ENCODE measurements around the gene PCDHGA1. TPM values are rescaled to one million over a fixed set of nuclear protein-coding genes. Genes with fewer than 3 reads are reported as not detected.

Gene PCDHGA1
- total RNA-seq, 1 experiment from 2014 or later: 0.32 TPM

GRCh38 chr5:141397756-141398551 lies 67.6 kb downstream of the PCDHGA1 start, which contains the start of gene PCDHGB5:
Gene PCDHGB5, plus strand, starts transcription at chr5:141397947. Its CDS starts 181 bp downstream, at chr5:141398128.

GRCh38 chr5:141402553-141403243 lies 72.4 kb downstream of the PCDHGA1 start, which contains the start of gene PCDHGA9:
Gene PCDHGA9, plus strand, starts transcription at chr5:141402778. Its CDS starts 175 bp downstream, at chr5:141402953.

DNA sequence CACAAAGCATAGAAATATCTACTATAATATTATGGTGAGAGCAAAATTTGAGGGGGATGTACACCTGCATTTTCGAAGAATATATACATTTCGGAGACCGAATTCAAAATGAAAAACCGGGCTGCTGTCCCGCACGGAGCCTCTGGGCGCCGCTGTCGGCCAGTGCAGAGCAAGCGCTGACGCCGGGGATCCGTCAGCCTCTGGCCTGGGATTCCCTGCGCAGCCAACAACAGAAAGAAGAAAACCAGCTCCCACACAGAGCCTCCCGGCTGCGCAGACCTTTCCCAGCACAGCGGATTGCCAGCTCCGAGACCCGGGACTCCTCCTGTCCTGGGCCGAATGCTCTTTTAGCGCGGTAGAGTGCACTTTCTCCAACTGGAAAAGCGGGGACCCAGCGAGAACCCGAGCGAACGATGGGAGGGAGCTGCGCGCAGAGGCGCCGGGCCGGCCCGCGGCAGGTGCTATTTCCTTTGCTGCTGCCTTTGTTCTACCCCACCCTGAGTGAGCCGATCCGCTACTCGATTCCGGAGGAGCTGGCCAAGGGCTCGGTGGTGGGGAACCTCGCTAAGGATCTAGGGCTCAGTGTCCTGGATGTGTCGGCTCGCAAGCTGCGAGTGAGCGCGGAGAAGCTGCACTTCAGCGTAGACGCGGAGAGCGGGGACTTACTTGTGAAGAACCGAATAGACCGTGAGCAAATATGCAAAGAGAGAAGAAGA lies 77.6 kb downstream of the PCDHGA1 start, which contains the start of gene PCDHGB6:
TSS of gene PCDHGB6 (plus strand) at position 232 of the 716 bp plus-strand sequence. CDS start at position 414, 182 bp downstream.

DNA sequence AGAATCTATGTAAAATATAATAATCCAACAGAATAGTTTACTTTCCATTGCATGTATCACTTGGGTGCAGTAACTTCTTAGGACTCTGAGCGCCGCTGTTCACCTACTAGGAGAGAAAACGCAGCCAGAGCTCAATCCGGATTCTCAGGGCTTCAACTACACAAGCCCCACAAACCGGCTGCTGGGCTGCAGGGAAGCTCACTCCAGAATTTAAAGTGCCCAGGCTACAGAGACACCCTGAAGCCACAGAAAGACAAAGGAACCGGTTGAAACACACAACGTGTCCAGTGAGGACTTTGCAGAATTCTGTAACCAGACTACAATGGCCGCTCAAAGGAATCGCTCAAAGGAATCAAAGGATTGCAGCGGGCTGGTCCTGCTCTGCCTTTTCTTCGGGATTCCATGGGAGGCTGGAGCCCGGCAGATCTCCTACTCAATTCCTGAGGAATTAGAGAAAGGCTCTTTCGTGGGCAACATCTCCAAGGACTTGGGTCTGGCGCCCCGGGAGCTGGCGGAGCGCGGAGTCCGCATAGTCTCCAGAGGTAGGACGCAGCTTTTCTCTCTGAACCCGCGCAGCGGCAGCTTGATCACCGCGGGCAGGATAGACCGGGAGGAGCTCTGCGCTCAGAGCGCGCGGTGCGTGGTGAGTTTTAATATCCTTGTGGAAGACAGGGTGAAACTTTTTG lies 82.7 kb downstream of the PCDHGA1 start, which contains the start of gene PCDHGA10:
TSS of gene PCDHGA10 (plus strand) at position 134 of the 686 bp plus-strand sequence. CDS start at position 323, 189 bp downstream.

GRCh38 chr5:141417494-141418172 lies 87.3 kb downstream of the PCDHGA1 start, which contains the start of gene PCDHGB7:
Gene PCDHGB7, plus strand, starts transcription at chr5:141417677. Its CDS starts 183 bp downstream, at chr5:141417860.

GRCh38 chr5:141420855-141421488 lies 90.7 kb downstream of the PCDHGA1 start, which contains the start of gene PCDHGA11:
Gene PCDHGA11, plus strand, starts transcription at chr5:141421051. Its CDS starts 177 bp downstream, at chr5:141421228.

DNA sequence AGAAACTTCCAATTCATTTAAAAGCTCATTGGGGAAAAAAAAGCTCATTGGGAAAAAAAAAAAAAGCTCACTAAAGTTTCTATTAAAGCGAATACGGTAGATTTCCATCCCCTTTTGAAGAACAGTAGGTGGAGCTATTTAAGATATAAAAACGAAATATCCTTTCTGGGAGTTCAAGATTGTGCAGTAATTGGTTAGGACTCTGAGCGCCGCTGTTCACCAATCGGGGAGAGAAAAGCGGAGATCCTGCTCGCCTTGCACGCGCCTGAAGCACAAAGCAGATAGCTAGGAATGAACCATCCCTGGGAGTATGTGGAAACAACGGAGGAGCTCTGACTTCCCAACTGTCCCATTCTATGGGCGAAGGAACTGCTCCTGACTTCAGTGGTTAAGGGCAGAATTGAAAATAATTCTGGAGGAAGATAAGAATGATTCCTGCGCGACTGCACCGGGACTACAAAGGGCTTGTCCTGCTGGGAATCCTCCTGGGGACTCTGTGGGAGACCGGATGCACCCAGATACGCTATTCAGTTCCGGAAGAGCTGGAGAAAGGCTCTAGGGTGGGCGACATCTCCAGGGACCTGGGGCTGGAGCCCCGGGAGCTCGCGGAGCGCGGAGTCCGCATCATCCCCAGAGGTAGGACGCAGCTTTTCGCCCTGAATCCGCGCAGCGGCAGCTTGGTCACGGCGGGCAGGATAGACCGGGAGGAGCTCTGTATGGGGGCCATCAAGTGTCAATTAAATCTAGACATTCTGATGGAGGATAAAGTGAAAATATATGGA lies 100.2 kb downstream of the PCDHGA1 start, which contains the start of gene PCDHGA12:
TSS of gene PCDHGA12 (plus strand) at position 176 of the 782 bp plus-strand sequence. CDS start at position 429, 253 bp downstream.

DNA sequence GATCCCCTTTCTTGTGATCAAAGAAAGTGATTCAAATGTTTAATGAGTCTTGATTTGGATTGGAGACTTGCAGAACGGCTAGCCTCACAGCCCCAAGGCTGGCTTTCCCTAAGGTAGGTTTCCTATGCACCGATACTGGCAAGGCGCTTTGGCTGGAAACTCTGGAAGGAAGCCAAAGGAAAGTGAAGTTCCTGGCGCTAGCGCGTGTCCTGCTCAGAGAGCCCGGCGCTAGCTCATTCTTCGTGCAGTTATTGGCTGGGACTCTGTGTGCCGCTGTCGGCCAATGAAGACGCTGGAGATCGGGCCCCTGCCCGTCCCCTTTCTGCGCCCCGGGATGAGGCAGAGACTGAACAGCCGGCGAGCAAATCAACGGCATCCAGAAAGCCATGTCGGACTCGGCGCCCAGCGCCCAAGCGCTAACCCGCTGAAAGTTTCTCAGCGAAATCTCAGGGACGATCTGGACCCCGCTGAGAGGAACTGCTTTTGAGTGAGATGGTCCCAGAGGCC lies 145.4 kb downstream of the PCDHGA1 start, which contains the start of gene PCDHGC3:
TSS of gene PCDHGC3 (plus strand) at position 342 of the 507 bp plus-strand sequence. CDS start at position 493, 151 bp downstream.

DNA sequence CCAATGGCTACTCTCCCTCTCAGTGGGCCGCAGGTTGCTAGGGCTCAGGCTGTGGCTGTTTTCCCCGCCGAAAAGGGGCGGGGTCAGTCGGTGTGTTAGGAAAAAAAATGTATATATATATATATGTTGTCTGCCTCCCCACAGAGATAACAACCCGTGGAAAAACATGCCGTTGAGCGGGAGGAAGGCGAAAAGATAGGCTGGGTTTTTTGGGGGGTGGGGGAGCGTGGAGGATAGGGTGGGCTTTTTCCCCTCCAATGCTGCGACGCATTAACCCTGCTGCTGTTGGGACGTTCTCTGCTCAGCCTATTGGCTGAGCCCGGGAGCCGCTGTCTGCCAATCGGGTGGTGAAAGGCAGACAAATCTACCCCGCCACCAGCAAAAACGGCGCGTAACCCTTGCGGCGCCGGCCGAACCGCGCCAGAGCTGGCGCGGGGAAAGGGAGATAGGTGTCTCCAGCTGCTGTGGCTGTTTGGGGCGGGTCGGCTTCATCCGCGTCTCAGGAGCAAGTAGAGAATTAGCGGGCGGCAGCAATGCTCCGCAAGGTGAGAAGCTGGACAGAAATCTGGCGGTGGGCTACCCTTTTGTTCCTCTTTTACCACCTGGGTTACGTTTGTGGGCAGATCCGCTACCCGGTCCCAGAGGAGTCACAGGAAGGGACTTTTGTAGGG lies 154.5 kb downstream of the PCDHGA1 start, which contains the start of gene PCDHGC4:
TSS of gene PCDHGC4 (plus strand) at position 390 of the 671 bp plus-strand sequence. CDS start at position 534, 144 bp downstream.

DNA sequence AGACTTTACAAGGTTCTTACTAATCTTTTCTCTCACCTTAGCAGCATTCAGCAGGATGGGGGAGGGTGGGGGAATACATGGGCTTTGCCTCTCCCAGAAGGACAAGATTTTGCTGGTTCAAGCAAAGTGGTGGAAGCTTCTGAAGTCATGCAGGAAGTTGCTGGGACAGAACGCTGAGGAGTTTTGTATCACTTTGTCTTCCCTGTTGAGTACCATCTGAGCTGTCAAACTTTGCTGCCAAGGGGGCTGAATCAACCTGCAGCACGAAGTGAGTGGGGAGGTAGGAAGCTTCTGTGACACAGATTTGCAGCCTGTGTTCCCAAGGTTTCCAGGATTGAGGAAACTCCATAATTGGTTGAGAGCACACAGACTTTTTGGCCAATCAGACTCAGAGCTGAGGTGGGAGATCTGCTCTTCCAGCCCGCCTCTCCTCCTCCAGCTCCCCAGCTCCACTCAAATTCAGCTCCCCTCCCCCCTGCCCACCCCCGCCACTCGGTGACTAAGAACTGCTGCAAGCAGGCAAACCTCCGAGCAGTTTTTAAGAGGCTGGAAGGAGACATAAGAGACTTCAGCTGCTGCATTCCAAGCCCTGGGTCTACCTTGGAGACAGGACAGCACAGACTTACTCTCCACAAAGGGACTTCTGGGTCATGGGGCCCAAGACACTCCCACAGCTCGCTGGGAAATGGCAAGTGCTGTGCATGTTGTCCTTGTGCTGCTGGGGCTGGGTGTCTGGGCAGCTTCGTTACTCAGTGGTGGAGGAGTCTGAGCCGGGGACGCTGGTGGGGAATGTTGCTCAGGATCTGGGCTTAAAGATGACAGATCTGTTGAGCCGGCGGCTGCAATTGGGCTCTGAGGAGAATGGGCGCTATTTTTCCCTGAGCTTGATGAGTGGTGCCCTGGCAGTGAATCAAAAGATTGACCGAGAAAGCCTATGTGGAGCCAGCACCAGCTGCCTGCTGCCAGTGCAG lies 158.6 kb downstream of the PCDHGA1 start, which contains the start of gene PCDHGC5:
TSS of gene PCDHGC5 (plus strand) at position 491 of the 971 bp plus-strand sequence. CDS start at position 651, 160 bp downstream.

Other genes starting within 250 kb of the PCDHGA1 start
- gene PCDHB2, start 235.9 kb upstream of the PCDHGA1 start, total RNA-seq (2022; extraction: Qiagen RNA extraction): 2.6 to 5.2 TPM (median 3.4 TPM) in 5 replicates
- gene PCDHB3, start 230.0 kb upstream of the PCDHGA1 start, total RNA-seq (2022; extraction: Qiagen RNA extraction): 0.02 to 0.03 TPM (median 0.02 TPM) in 3 of 5 replicates, not detected in the others
- 0.03 to 0.12 TPM (median 0.06 TPM) in 5 replicates for gene PCDHB4, start 208.7 kb upstream of the PCDHGA1 start, total RNA-seq (2022; extraction: Qiagen RNA extraction)
- 1.3 to 1.7 TPM (median 1.4 TPM) in 5 replicates for gene PCDHB5, start 195.3 kb upstream of the PCDHGA1 start, total RNA-seq (2022; extraction: Qiagen RNA extraction)
- gene PCDHB6, start 180.5 kb upstream of the PCDHGA1 start, total RNA-seq (2022; extraction: Qiagen RNA extraction): 0.84 to 1.1 TPM (median 0.90 TPM) in 5 replicates
- gene PCDHB7, start 157.9 kb upstream of the PCDHGA1 start, total RNA-seq (2022; extraction: Qiagen RNA extraction): 0.01 to 0.03 TPM (median 0.02 TPM) in 3 of 5 replicates, not detected in the others
- gene PCDHB8, start 152.7 kb upstream of the PCDHGA1 start, total RNA-seq (2022; extraction: Qiagen RNA extraction): 0.24 to 0.28 TPM (median 0.26 TPM) in 5 replicates
- gene PCDHB16, start 148.1 kb upstream of the PCDHGA1 start, total RNA-seq (2022; extraction: Qiagen RNA extraction): 0.02 to 0.13 TPM (median 0.06 TPM) in 5 replicates
- gene PCDHB9, start 143.4 kb upstream of the PCDHGA1 start, total RNA-seq (2022; extraction: Qiagen RNA extraction): 0.01 to 0.09 TPM (median 0.02 TPM) in 4 of 5 replicates, not detected in the other
- gene PCDHB10, start 138.2 kb upstream of the PCDHGA1 start, total RNA-seq (2022; extraction: Qiagen RNA extraction): 0.02 to 0.06 TPM (median 0.03 TPM) in 3 of 5 replicates, not detected in the others
- gene PCDHB11, start 130.9 kb upstream of the PCDHGA1 start, total RNA-seq (2022; extraction: Qiagen RNA extraction): 0.05 to 0.08 TPM (median 0.07 TPM) in 5 replicates
- gene PCDHB12, start 121.8 kb upstream of the PCDHGA1 start, total RNA-seq (2022; extraction: Qiagen RNA extraction): 0.01 to 0.02 TPM in 2 of 5 replicates, not detected in the others
- gene PCDHB13, start 116.6 kb upstream of the PCDHGA1 start, total RNA-seq (2022; extraction: Qiagen RNA extraction): 0.03 to 0.08 TPM (median 0.06 TPM) in 5 replicates
- 0.03 to 0.09 TPM (median 0.06 TPM) in 5 replicates for gene PCDHB14, start 107.2 kb upstream of the PCDHGA1 start, total RNA-seq (2022; extraction: Qiagen RNA extraction)
- gene PCDHB15, start 85.1 kb upstream of the PCDHGA1 start, total RNA-seq (2022; extraction: Qiagen RNA extraction): 0.03 to 0.13 TPM (median 0.07 TPM) in 5 replicates
- not detected in 5 replicates for gene SLC25A2, start 26.5 kb upstream of the PCDHGA1 start, total RNA-seq (2022; extraction: Qiagen RNA extraction)
- 59.3 to 79.3 TPM (median 67.9 TPM) in 5 replicates for gene TAF7, start 9.7 kb upstream of the PCDHGA1 start, total RNA-seq (2022; extraction: Qiagen RNA extraction)
- 0.40 to 0.74 TPM (median 0.53 TPM) in 5 replicates for gene PCDHGA2, start 8.2 kb downstream of the PCDHGA1 start, total RNA-seq (2022; extraction: Qiagen RNA extraction)
- gene PCDHGA3, start 13.3 kb downstream of the PCDHGA1 start, total RNA-seq (2022; extraction: Qiagen RNA extraction): 0.02 to 0.03 TPM in 2 of 5 replicates, not detected in the others
- gene PCDHGB1, start 19.6 kb downstream of the PCDHGA1 start, total RNA-seq (2022; extraction: Qiagen RNA extraction): 1.4 to 1.9 TPM (median 1.7 TPM) in 5 replicates
- 0.06 to 0.13 TPM (median 0.11 TPM) in 5 replicates for gene PCDHGA4, start 24.5 kb downstream of the PCDHGA1 start, total RNA-seq (2022; extraction: Qiagen RNA extraction)
- gene PCDHGB2, start 29.5 kb downstream of the PCDHGA1 start, total RNA-seq (2022; extraction: Qiagen RNA extraction): 0.05 to 0.08 TPM (median 0.07 TPM) in 5 replicates
- gene PCDHGA5, start 33.6 kb downstream of the PCDHGA1 start, total RNA-seq (2022; extraction: Qiagen RNA extraction): 0.13 to 0.17 TPM (median 0.16 TPM) in 5 replicates
- gene PCDHGB3, start 39.7 kb downstream of the PCDHGA1 start, total RNA-seq (2022; extraction: Qiagen RNA extraction): 0.11 to 0.23 TPM (median 0.14 TPM) in 5 replicates
- gene PCDHGA6, start 43.4 kb downstream of the PCDHGA1 start, total RNA-seq (2022; extraction: Qiagen RNA extraction): 0.11 to 0.28 TPM (median 0.24 TPM) in 5 replicates
- gene PCDHGA7, start 52.2 kb downstream of the PCDHGA1 start, total RNA-seq (2022; extraction: Qiagen RNA extraction): 0.71 to 1.2 TPM (median 0.76 TPM) in 5 replicates
- gene PCDHGB4, start 57.2 kb downstream of the PCDHGA1 start, total RNA-seq (2022; extraction: Qiagen RNA extraction): 0.81 to 1.0 TPM (median 0.92 TPM) in 5 replicates
- gene PCDHGA8, start 62.1 kb downstream of the PCDHGA1 start, total RNA-seq (2022; extraction: Qiagen RNA extraction): 0.02 to 0.03 TPM (median 0.02 TPM) in 4 of 5 replicates, not detected in the other
- 1.9 to 2.5 TPM (median 2.2 TPM) in 5 replicates for gene PCDHGB5, start 67.4 kb downstream of the PCDHGA1 start, total RNA-seq (2022; extraction: Qiagen RNA extraction)
- gene PCDHGA9, start 72.3 kb downstream of the PCDHGA1 start, total RNA-seq (2022; extraction: Qiagen RNA extraction): 0.03 to 0.05 TPM (median 0.05 TPM) in 5 replicates
- gene PCDHGB6, start 77.5 kb downstream of the PCDHGA1 start, total RNA-seq (2022; extraction: Qiagen RNA extraction): 0.09 to 0.13 TPM (median 0.10 TPM) in 5 replicates
- 0.02 to 0.03 TPM in 2 of 5 replicates, not detected in the others for gene PCDHGA10, start 82.5 kb downstream of the PCDHGA1 start, total RNA-seq (2022; extraction: Qiagen RNA extraction)
- 0.03 to 0.13 TPM (median 0.07 TPM) in 3 of 5 replicates, not detected in the others for gene PCDHGB7, start 87.2 kb downstream of the PCDHGA1 start, total RNA-seq (2022; extraction: Qiagen RNA extraction)
- gene PCDHGA11, start 90.5 kb downstream of the PCDHGA1 start, total RNA-seq (2022; extraction: Qiagen RNA extraction): not detected in 5 replicates
- gene PCDHGA12, start 100.0 kb downstream of the PCDHGA1 start, total RNA-seq (2022; extraction: Qiagen RNA extraction): 0.01 TPM in 1 of 5 replicates, not detected in the others
- 5.0 to 6.6 TPM (median 5.7 TPM) in 5 replicates for gene PCDHGC3, start 145.5 kb downstream of the PCDHGA1 start, total RNA-seq (2022; extraction: Qiagen RNA extraction)
- gene PCDHGC4, start 154.5 kb downstream of the PCDHGA1 start, total RNA-seq (2022; extraction: Qiagen RNA extraction): 0.02 to 0.07 TPM in 2 of 5 replicates, not detected in the others
- gene PCDHGC5, start 158.6 kb downstream of the PCDHGA1 start, total RNA-seq (2022; extraction: Qiagen RNA extraction): 0.02 to 0.03 TPM in 2 of 5 replicates, not detected in the others

Data from A549 treated with AZD2906 at 1 μM for 4 hours (cell line).